ENCODE data around the gene SYNDIG1.

SYNDIG1 gene

DNA sequence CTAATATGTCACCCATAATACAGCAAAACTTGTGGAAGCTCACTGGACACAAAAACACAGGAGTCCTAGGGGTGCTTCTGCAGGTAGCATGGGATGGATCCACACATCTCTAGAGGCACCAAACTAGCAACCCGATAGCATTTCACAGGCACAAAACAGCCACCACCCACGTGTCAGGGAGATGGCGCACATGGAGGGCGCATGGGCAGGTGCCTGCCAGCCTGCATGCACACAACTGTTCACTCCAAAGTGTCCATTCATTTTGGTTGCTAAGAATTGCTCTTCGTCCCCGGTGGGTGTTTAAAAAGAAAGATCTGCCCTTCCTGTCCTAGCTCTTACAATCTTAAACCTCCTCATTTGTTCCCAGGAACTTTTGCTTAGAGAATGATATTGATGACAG lies 171.3 kb downstream of the SYNDIG1 start:
- H3K4me3 ChIP-seq (replicated peaks; ENCODE audit: low read depth, low read length), result no peak overlapping the region
- TF ChIP-seq, protein P1, sequence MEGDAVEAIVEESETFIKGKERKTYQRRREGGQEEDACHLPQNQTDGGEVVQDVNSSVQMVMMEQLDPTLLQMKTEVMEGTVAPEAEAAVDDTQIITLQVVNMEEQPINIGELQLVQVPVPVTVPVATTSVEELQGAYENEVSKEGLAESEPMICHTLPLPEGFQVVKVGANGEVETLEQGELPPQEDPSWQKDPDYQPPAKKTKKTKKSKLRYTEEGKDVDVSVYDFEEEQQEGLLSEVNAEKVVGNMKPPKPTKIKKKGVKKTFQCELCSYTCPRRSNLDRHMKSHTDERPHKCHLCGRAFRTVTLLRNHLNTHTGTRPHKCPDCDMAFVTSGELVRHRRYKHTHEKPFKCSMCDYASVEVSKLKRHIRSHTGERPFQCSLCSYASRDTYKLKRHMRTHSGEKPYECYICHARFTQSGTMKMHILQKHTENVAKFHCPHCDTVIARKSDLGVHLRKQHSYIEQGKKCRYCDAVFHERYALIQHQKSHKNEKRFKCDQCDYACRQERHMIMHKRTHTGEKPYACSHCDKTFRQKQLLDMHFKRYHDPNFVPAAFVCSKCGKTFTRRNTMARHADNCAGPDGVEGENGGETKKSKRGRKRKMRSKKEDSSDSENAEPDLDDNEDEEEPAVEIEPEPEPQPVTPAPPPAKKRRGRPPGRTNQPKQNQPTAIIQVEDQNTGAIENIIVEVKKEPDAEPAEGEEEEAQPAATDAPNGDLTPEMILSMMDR (IDR thresholded peaks at IDR 0.05; ENCODE audit: low read length, missing control alignments), result no peak
- DNase-seq (ENCODE audit: low read depth), result no peak

GRCh38 chr20:24643731-24644626 lies 174.6 kb downstream of the SYNDIG1 start:
- DNase-seq (ENCODE audit: low read depth), result no peak
- TF ChIP-seq, protein P1 (IDR thresholded peaks at IDR 0.05; ENCODE audit: low read length, missing control alignments), result no peak
- H3K4me3 ChIP-seq (replicated peaks; ENCODE audit: low read depth, low read length), result no peak overlapping the region

DNA sequence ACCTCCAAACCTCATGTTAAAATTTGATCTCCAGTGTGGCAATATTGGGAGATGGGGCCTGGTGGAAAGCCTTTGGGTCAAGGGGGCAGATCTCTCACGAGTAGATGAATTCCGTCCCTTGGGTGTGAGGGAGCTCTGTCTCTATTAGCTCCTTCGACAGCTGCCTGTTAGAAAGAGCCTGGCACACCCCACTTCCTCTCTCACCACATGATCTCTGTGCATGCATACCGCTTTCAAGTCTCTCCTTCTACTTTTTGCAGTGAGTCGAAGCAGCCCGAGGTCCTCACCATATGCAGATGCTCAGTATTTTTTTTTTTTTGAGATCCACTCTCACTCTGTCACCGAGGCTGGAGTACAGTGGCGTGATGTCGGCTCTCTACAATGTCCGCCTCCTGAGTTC lies 176.9 kb downstream of the SYNDIG1 start:
- TF ChIP-seq, protein P1 (IDR thresholded peaks at IDR 0.05; ENCODE audit: low read length, missing control alignments), result no peak

GRCh38 chr20:24647713-24648112 lies 178.3 kb downstream of the SYNDIG1 start:
- no peak for DNase-seq (ENCODE audit: low read depth)
- no peak overlapping the region for H3K4me3 ChIP-seq (replicated peaks; ENCODE audit: low read depth, low read length)
- TF ChIP-seq, protein P1 (IDR thresholded peaks at IDR 0.05; ENCODE audit: low read length, missing control alignments), result no peak

More for the DNA sequence above, 176.9 kb downstream of the SYNDIG1 start:
- no peak overlapping the region for H3K4me3 ChIP-seq (replicated peaks; ENCODE audit: low read depth, low read length)
- DNase-seq (ENCODE audit: low read depth), result no peak

DNA sequence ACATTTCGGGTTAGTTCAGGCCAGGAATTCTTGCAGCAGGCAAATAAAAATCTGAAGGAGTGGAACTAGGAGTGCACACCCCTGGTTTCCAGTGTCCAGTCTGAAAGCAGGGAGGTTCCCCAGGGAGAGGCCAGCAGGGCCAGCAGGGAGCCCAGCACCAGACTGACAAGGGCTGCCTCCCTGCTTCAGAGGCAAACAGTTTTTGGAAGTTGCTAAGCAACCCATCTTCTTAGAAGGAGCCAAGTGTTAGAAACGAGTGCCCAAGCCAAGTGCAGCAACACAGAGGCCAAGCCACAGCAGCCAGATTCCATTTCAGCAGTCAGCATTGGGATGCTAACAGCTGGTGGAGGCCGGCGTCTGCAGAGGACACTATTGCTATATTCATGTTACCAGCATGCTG lies 179.1 kb downstream of the SYNDIG1 start:
- TF ChIP-seq, protein P1 (IDR thresholded peaks at IDR 0.05; ENCODE audit: low read length, missing control alignments), result no peak
- no peak overlapping the region for H3K4me3 ChIP-seq (replicated peaks; ENCODE audit: low read depth, low read length)
- DNase-seq (ENCODE audit: low read depth), result no peak

DNA sequence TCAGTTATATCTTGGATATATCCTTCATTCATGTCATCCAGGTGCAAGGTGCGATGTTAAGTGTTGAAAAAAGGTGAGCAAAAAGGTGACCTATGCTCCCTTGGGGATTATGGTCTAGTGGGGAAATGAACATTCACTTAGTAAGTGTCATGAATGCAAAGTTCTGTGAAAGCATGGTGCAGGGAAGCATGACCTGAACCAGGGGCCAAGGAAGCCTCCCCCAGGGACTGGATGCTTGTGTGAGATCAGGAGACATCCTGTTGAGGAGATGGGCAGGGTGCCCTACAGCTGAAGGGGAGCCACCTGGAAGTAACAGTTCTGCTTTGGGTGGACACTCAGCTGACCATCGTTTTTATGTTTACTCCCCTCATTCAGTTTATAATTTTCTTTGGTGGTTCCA lies 179.5 kb downstream of the SYNDIG1 start:
- TF ChIP-seq, protein P1 (IDR thresholded peaks at IDR 0.05; ENCODE audit: low read length, missing control alignments), result no peak
- no peak for DNase-seq (ENCODE audit: low read depth)
- H3K4me3 ChIP-seq (replicated peaks; ENCODE audit: low read depth, low read length), result no peak overlapping the region
